H1 (cell line): ENCODE data around the gene KLF8. TPM values are rescaled to one million over a fixed set of nuclear protein-coding genes. Genes with fewer than 3 reads are reported as not detected.
A peak's percentile ranks its signal among the peaks of the same experiment; 100 is the strongest.
"Not testable (repeated sequence)": the region's sequence is repeated elsewhere in the genome, so short reads cannot be mapped to it uniquely, and the experiment has no call there.

Experiments
- CTCF ChIA-PET: fragments of 300-600 bp; sonication (Branson Sonifier 250); formaldehyde crosslinking; loops from one replicate; lab custom pipeline; 2021; ENCODE audit not compliant: partially characterized antibody; lab: Charles Lee
- POLR2A ChIA-PET: fragments of 300-600 bp; sonication (Branson Sonifier 250); formaldehyde crosslinking; loops from one replicate; lab custom pipeline; 2021; ENCODE audit warnings: inconsistent platforms; ENCODE audit not compliant: partially characterized antibody; lab: Charles Lee
- DNase-seq, 2 experiments: peaks; one replicate each; pipeline versions ENCODE4 v3.0.0 to v3.0.0-alpha.2; 2010 to 2022; ENCODE audit warnings: low spot score in 2 of 2, low read depth in 1 of 2, mixed read lengths in 1 of 2
- FAIRE-seq: peaks from 2 replicates; lab custom pipeline; 2011; peaks lifted over from hg19 to GRCh38; lab: Jason Lieb, UNC
- H2AFZ ChIP-seq: 2 replicates; pipeline ENCODE4 v1.8.1; 2012; ENCODE audit warnings: low read length, inconsistent platforms
- H2AK5ac ChIP-seq: 2 replicates; pipeline ENCODE4 v1.6.1; 2013; ENCODE audit warnings: low read depth, low read length
- H2BK120ac ChIP-seq: replicated peaks from 2 replicates; pipeline ENCODE3; 2013; ENCODE audit warnings: low read depth, low read length, inconsistent platforms
- H2BK12ac ChIP-seq: 2 replicates; pipeline ENCODE4 v1.6.1; 2013; ENCODE audit warnings: low read depth, low read length
- H2BK15ac ChIP-seq: 2 replicates; pipeline ENCODE4 v1.6.1; 2013; ENCODE audit warnings: low read length
- H2BK20ac ChIP-seq: 2 replicates; pipeline ENCODE4 v1.6.1; 2013; ENCODE audit warnings: low read length
- H2BK5ac ChIP-seq: 2 replicates; pipeline ENCODE4 v1.6.1; 2013; ENCODE audit warnings: low read depth, low read length
- H3K14ac ChIP-seq: 2 replicates; pipeline ENCODE4 v1.6.1; 2013; ENCODE audit warnings: inconsistent platforms; ENCODE audit not compliant: insufficient read length
- H3K18ac ChIP-seq: 2 replicates; pipeline ENCODE4 v1.6.1; 2013; ENCODE audit warnings: low read length; ENCODE audit errors: extremely low read depth
- H3K23ac ChIP-seq: 2 replicates; pipeline ENCODE4 v1.6.1; 2013; ENCODE audit warnings: inconsistent platforms; ENCODE audit not compliant: insufficient read length
- H3K23me2 ChIP-seq: 2 replicates; pipeline ENCODE4 v1.6.1; 2013; ENCODE audit warnings: low read depth, low read length
- H3K27ac ChIP-seq: 2 replicates; pipeline ENCODE4 v1.6.1; 2011; ENCODE audit warnings: low read depth, low read length, inconsistent platforms
- H3K27me3 ChIP-seq, 4 experiments: replicated peaks in 1 of 4; 1 replicate in 1 of 4; 2 replicates in 3 of 4; pipeline versions ENCODE4 v1.6.1 to v1.8.1; 2011 to 2013; ENCODE audit warnings: low read length in 3 of 4, mild to moderate bottlenecking in 3 of 4, inconsistent platforms in 2 of 4, mixed read lengths in 2 of 4, moderate library complexity in 1 of 4; ENCODE audit not compliant: control insufficient read depth in 3 of 4, insufficient read depth in 3 of 4; ENCODE audit errors: extremely low read depth in 1 of 4
- H3K36me3 ChIP-seq, 4 experiments: 2 replicates each; pipeline versions ENCODE4 v1.6.1 to v1.8.1; 2011 to 2013; ENCODE audit warnings: mild to moderate bottlenecking in 4 of 4, low read length in 3 of 4, moderate library complexity in 2 of 4, control low read depth in 1 of 4, inconsistent platforms in 1 of 4; ENCODE audit not compliant: insufficient read depth in 4 of 4, control insufficient read depth in 2 of 4
- H3K4ac ChIP-seq: replicated peaks from 2 replicates; pipeline ENCODE3; 2013; ENCODE audit warnings: low read length, low read depth, mixed read lengths, inconsistent platforms; ENCODE audit not compliant: insufficient read length
- H3K4me1 ChIP-seq, 4 experiments: replicated peaks in 1 of 4; 1 replicate in 1 of 4; 2 replicates in 3 of 4; pipeline versions ENCODE4 v1.6.1 to v1.8.1; 2011 to 2013; ENCODE audit warnings: low read length in 3 of 4, inconsistent platforms in 2 of 4, mixed read lengths in 1 of 4; ENCODE audit not compliant: insufficient read depth in 4 of 4, control insufficient read depth in 3 of 4
- H3K4me2 ChIP-seq, 2 experiments: 2 replicates each; pipeline versions ENCODE4 v1.6.1 to v1.8.1; 2011 to 2013; ENCODE audit warnings: low read depth in 2 of 2, low read length in 2 of 2, control low read depth in 1 of 2, inconsistent platforms in 1 of 2, mild to moderate bottlenecking in 1 of 2; ENCODE audit not compliant: insufficient read depth in 1 of 2
- H3K4me3 ChIP-seq, 4 experiments: fragments of 200-600, 300-600 bp in 1 of 4; sonication (generic), shearing (Covaris generic), sonication (Bioruptor Twin) in 1 of 4; 2 replicates each; pipeline versions ENCODE4 v1.5.1 to v1.8.1; 2011 to 2016; ENCODE audit warnings: low read length in 4 of 4, low read depth in 3 of 4, control low read depth in 2 of 4, inconsistent platforms in 2 of 4, mild to moderate bottlenecking in 2 of 4, mixed read lengths in 1 of 4, moderate library complexity in 1 of 4; ENCODE audit not compliant: insufficient read depth in 2 of 4; ENCODE audit errors: extremely low read depth in 1 of 4
- H3K56ac ChIP-seq: replicated peaks from 2 replicates; pipeline ENCODE3; 2013; ENCODE audit warnings: low read depth, mild to moderate bottlenecking, mixed read lengths, low read length, inconsistent platforms; ENCODE audit not compliant: insufficient read length
- H3K79me1 ChIP-seq: 2 replicates; pipeline ENCODE4 v1.6.1; 2013; ENCODE audit warnings: low read depth, low read length, control low read depth
- H3K79me2 ChIP-seq, 2 experiments: 2 replicates each; pipeline versions ENCODE4 v1.6.1 to v1.8.1; 2012 to 2013; ENCODE audit warnings: low read length in 2 of 2, mild to moderate bottlenecking in 2 of 2, inconsistent platforms in 1 of 2; ENCODE audit not compliant: insufficient read depth in 2 of 2, control insufficient read depth in 1 of 2
- H3K9ac ChIP-seq, 4 experiments: replicated peaks in 1 of 4; 1 replicate in 1 of 4; 2 replicates in 3 of 4; pipeline versions ENCODE4 v1.6.1 to v1.8.1; 2011 to 2013; ENCODE audit warnings: low read depth in 3 of 4, low read length in 3 of 4, control low read depth in 2 of 4, mild to moderate bottlenecking in 2 of 4, moderate library complexity in 2 of 4, inconsistent platforms in 1 of 4; ENCODE audit errors: extremely low read depth in 1 of 4
- H3K9me3 ChIP-seq, 2 experiments: 2 replicates each; pipeline versions ENCODE4 v1.6.1 to v1.8.1; 2012 to 2013; ENCODE audit warnings: mild to moderate bottlenecking in 2 of 2, moderate library complexity in 2 of 2, control low read depth in 1 of 2, inconsistent platforms in 1 of 2, low read depth in 1 of 2, low read length in 1 of 2, mixed read lengths in 1 of 2; ENCODE audit not compliant: insufficient read depth in 2 of 2
- H4K20me1 ChIP-seq, 2 experiments: replicated peaks in 1 of 2; 2 replicates each; pipeline versions ENCODE3 to v1.8.1; 2011 to 2013; ENCODE audit warnings: inconsistent platforms in 2 of 2, low read length in 2 of 2, mild to moderate bottlenecking in 1 of 2; ENCODE audit not compliant: insufficient read depth in 2 of 2, control insufficient read depth in 1 of 2
- H4K5ac ChIP-seq: 2 replicates; pipeline ENCODE4 v1.6.1; 2013; ENCODE audit warnings: low read length, low read depth, mixed read lengths, inconsistent platforms; ENCODE audit not compliant: insufficient read length
- H4K8ac ChIP-seq: 2 replicates; pipeline ENCODE4 v1.8.0; 2013; ENCODE audit warnings: mild to moderate bottlenecking, moderate library complexity, low read length, inconsistent platforms; ENCODE audit not compliant: insufficient read depth; ENCODE audit errors: extremely low read depth
- H4K91ac ChIP-seq: replicated peaks from 2 replicates; pipeline ENCODE3; 2013; ENCODE audit warnings: low read length, mixed read lengths, inconsistent platforms; ENCODE audit not compliant: insufficient read length
- CBX8 ChIP-seq: fragments of 300-800, 300-1000 bp; sonication (generic); IDR thresholded peaks from 2 replicates; pipeline ENCODE4 v1.7.1; 2016; ENCODE audit warnings: low read depth, low read length, borderline replicate concordance
- CEBPB ChIP-seq: IDR thresholded peaks from 2 replicates; pipeline ENCODE4 v1.6.1; 2012; ENCODE audit warnings: low read depth, low read length
- GABPA ChIP-seq: IDR thresholded peaks from 2 replicates; pipeline ENCODE4 v1.6.1; 2011; ENCODE audit warnings: mild to moderate bottlenecking, low read length, moderate library complexity, borderline replicate concordance; ENCODE audit not compliant: insufficient read depth
- KDM4A ChIP-seq: IDR thresholded peaks from one replicate; pipeline ENCODE4 v1.7.1; 2012; ENCODE audit warnings: low read depth, mild to moderate bottlenecking, moderate library complexity, low read length, inconsistent platforms; ENCODE audit not compliant: severe bottlenecking
- PHF8 ChIP-seq: fragments of 200-600 bp; sonication (generic); conservative IDR thresholded peaks from 2 replicates; pipeline ENCODE4 v1.7.1; 2012; ENCODE audit warnings: low read depth, mild to moderate bottlenecking, inconsistent platforms, low read length, moderate library complexity
- TCF12 ChIP-seq: IDR thresholded peaks from 2 replicates; pipeline ENCODE4 v1.6.1; 2011; ENCODE audit warnings: low read depth, mild to moderate bottlenecking, low read length
- ZNF274 ChIP-seq: IDR thresholded peaks from 2 replicates; pipeline ENCODE4 v1.7.0; 2012; ENCODE audit warnings: low read length, borderline replicate concordance; ENCODE audit errors: extremely low read depth
- WGBS, 2 experiments: shearing (Covaris generic) in 1 of 2; methylation state at CpG; one replicate each; pipeline versions ENCODE4 v1.1.6 to v1.1.7; 2013 to 2015; ENCODE audit warnings: low lambda C conversion rate in 2 of 2, mixed read lengths in 2 of 2, inconsistent platforms in 1 of 2, low coverage in 1 of 2, missing lambda C conversion rate in 1 of 2; ENCODE audit not compliant: insufficient replicate concordance in 2 of 2, insufficient coverage in 1 of 2, insufficient read length in 1 of 2; ENCODE audit errors: extremely low coverage in 1 of 2, missing lambda C conversion rate in 1 of 2; 5-methylcytosine and 5-hydroxymethylcytosine counted together
- polyA plus RNA-seq, 7 experiments: library from polyadenylated mRNA; depleted of rRNA in 3 of 7; stranded (reverse) in 5 of 7; unstranded in 2 of 7; fragments of >200 nt in 5 of 7; fragments of 200-250 nt in 2 of 7; gene quantifications; 1 replicate in 5 of 7; 2 replicates in 1 of 7; 4 replicates in 1 of 7; pipeline versions ENCODE4 v1.2.1 to v1.2.3, GENCODE V29; 2011 to 2013; ENCODE audit warnings: missing spikeins in 2 of 7, mixed read lengths in 2 of 7
- total RNA-seq: library from RNA; stranded (reverse); fragmentation: NEBNext Ultra II Directional; extraction: Animal tissue kit (Norgen Biotek cat#: 25700); gene quantifications from 2 replicates; pipeline ENCODE4 v1.2.1, GENCODE V29; 2021

Gene KLF8
- total and polyA plus RNA-seq, 2 of the 8 experiments (the other 6 are each of a cell fraction or from before 2014, with no cell fraction given) = 11.5 to 15.3 TPM

- TF ChIP-seq PHF8 = peak; percentile 43; the same call in 1 of the 2 replicates
- TF ChIP-seq KDM4A = peak; percentile 27
- TF ChIP-seq CBX8 = no peak
- no peak for TF ChIP-seq TCF12
- TF ChIP-seq ZNF274 = no peak
- TF ChIP-seq GABPA = no peak
- no peak for TF ChIP-seq CEBPB
Measured at GRCh38 chrX:56232221-56233082, at the start of gene KLF8 (continued).

- H3K27me3 ChIP-seq, H3K36me3 ChIP-seq, H2AFZ ChIP-seq, H3K4ac ChIP-seq, H4K5ac ChIP-seq, CTCF ChIA-PET, H4K8ac ChIP-seq, H2BK12ac ChIP-seq, POLR2A ChIA-PET, H2BK5ac ChIP-seq, H3K14ac ChIP-seq, H3K4me2 ChIP-seq, H2AK5ac ChIP-seq, H3K9ac ChIP-seq, H3K23ac ChIP-seq, H3K79me1 ChIP-seq, H4K91ac ChIP-seq, H3K79me2 ChIP-seq, H3K4me3 ChIP-seq, H3K4me1 ChIP-seq, H3K9me3 ChIP-seq, H2BK15ac ChIP-seq, H3K18ac ChIP-seq, H2BK120ac ChIP-seq, H3K56ac ChIP-seq, DNase-seq, H4K20me1 ChIP-seq, H3K23me2 ChIP-seq, FAIRE-seq, H2BK20ac ChIP-seq, H3K27ac ChIP-seq: not testable (repeated sequence)
- 86% methylated on average over 1 of the region's 2 CpGs; no CpG with 5 or more reads in 1 of the 2 experiments for WGBS, 2 experiments
Measured at GRCh38 chrX:56206945-56207344, 25.2 kb upstream of the KLF8 start.
